ENCODE results near the gene CBX1.

The CBX1 gene

DNA sequence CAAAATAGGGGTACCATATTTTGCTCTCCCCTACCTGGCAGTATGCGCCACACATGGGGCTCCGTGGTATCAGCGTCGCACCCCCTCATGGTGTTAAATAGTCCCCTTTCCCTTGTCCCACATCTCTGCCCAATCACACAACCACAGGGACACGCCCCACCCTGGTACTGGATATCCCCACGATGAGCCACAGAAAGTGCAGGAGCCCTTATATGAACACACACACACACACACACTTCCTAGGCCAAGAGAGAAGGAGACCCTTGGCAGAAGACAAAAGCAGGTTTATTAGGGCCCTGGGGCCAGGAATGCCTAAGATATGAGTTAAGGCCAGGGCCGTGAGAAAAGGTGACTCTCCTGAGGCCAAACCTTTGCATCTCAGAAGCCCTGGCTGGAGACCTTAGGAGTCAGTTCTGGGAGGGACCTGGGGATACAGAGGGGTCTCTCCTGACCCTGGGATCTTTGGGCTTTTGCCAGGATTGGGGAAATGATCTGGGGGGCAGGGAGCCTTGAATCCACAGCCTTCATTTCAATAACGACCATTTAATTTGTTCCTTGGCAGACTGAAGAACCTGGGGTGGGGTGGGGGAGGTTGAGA is 75.3 kb downstream of the CBX1 start:
- DNase-seq (ENCODE audit: low read depth), result no peak

- peak; percentile 85 for DNase-seq (ENCODE audit: low read depth)
Observed at GRCh38 chr17:48025040-48025903, 76.0 kb downstream of the CBX1 start.

DNA sequence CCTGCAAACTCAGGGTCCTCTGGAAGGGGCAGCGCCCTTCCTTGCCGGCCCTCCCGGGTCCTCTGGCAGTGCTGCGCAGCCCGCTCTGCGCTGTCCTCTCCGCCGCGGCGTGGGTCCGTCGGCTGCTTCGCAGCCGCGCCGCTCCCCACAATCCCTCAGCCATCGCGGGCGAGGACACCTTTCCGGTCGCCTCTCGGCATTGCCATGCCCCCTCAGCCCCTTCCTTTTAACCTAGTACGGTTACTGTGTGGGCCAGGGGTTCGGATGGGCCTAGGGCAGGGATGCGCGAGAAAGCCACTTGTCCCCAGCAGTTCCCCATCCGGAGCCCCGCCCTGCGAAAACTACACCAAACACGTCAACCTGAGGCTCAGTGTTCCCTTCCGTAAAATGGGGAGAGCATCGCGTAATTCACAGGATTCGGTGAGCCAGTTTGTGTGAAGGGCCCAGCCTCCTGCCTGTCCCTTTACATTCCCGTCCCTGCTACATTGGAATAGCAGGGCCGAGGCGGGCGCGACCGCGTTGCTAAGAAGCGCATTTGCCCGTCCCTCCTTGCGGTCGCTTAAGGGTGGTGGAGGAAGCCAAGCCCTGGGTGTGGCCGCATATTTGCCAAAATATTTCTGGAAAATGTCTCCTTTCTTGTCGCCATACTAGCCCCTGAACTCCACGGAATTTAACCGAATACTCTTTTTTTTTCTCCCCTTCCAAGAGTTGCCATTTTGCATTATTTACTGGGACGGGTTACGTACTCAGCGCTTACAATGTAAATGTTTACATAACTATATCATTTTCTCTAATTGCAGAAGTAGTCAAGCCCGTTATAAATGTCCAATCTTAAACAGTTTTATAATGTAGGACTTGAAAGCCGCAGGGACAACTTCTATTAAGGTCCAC is 76.9 kb downstream of the CBX1 start:
- DNase-seq (ENCODE audit: low read depth), result no peak

DNA sequence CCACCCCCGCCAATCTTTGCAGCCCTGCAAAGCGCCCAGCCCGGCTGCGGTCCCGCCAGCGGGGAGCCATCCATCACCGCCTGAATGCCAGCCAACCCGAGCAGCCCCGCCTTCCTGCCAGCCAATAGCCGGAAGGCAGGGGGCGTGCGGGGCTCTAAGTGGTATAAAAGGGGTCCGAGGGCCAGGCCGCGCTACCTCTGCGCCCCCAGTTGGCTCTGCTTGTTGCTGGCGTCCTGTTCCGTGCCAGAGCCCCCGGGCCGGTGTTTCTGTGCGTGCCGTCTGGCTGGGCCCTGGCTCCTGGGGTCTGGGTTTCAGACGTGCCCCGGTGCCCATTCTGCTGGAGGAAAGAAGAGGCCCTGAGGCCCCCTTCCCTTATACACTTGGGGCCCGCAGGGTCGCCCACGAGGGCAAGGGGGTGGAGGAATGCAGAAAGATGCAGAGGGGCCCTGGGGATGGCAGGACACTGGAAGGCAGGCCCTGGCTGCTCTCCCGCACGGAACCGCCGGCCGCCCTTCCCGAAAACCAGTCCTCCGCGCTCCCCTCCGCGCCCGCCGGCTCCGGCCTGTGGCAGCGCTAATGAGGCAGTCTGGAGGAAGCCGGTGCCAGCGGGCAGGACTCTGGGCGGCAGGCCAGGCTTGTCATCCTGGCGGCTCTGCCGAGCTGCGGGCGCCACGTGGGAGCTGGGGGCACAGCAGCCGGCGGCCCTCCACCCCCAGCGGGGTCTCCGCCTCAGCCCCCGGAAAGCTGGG is 77.7 kb downstream of the CBX1 start:
- no peak for DNase-seq (ENCODE audit: low read depth)

DNA sequence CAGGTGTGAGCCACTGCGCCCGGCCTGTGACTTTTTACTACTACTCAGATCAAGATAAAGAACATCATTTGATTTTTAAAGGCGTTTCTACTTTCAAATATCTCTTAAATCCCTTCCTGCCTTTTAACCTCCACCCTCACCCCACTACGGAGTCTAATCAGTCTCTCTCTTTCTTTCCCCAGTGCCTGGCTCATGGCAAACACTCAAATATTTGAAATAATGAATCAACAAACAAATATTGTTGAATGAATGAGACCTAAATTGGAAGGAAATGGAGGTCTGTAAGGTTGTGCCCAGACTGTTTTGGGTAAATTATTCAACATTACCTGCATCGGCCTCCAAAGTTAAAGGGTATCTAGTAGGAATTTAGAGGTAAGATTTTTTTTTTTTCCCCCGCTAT is 78.4 kb downstream of the CBX1 start:
- DNase-seq (ENCODE audit: low read depth), result no peak

- no peak for DNase-seq (ENCODE audit: low read depth)
Observed at GRCh38 chr17:48021934-48022333, 79.3 kb downstream of the CBX1 start.

All from non-pigmented ciliary epithelial cell (primary cell).